ENCODE data around the gene JAK1.

- no peak for TF ChIP-seq ZNF138 (tag by site-specific recombination; IDR thresholded peaks at IDR 0.05; ENCODE audit: borderline replicate concordance)
- no peak for TF ChIP-seq CTCF (tag by site-specific recombination; IDR thresholded peaks at IDR 0.05)
- no peak for TF ChIP-seq ZNF514 (tag by site-specific recombination; IDR thresholded peaks at IDR 0.05)
- TF ChIP-seq ZNF174 (tag by site-specific recombination; IDR thresholded peaks at IDR 0.05): no peak
- TF ChIP-seq ZNF398 (tag by site-specific recombination; IDR thresholded peaks at IDR 0.05): no peak
- TF ChIP-seq ZNF785 (tag by site-specific recombination; IDR thresholded peaks at IDR 0.05): no peak
- TF ChIP-seq ZNF645 (tag by site-specific recombination; IDR thresholded peaks at IDR 0.05): no peak
- no peak for TF ChIP-seq ZNF211 (tag by site-specific recombination; IDR thresholded peaks at IDR 0.05; ENCODE audit: low read depth)
- no peak for TF ChIP-seq FEZF1 (tag by site-specific recombination; IDR thresholded peaks at IDR 0.05)
- TF ChIP-seq BCL6B (tag by site-specific recombination; IDR thresholded peaks at IDR 0.05): no peak
- TF ChIP-seq ZNF423 (tag by site-specific recombination; IDR thresholded peaks at IDR 0.05): no peak
- TF ChIP-seq ZNF776 (tag by site-specific recombination; IDR thresholded peaks at IDR 0.05; ENCODE audit: borderline replicate concordance): no peak
Measured at GRCh38 chr1:64838486-64838885, 127.9 kb downstream of the JAK1 start.

Measured in HEK293 (cell line).